Keratinocyte (primary cell): ENCODE measurements around the gene GRIP1. TPM values are rescaled to one million over a fixed set of nuclear protein-coding genes. Genes with fewer than 3 reads are reported as not detected.

Experiments used
- DNase-seq: peaks from one replicate; pipeline ENCODE4 v3.0.0-alpha.2; 2011; ENCODE audit warnings: low read depth, missing footprints, low spot score
- FAIRE-seq: peaks from 2 replicates; lab custom pipeline; 2011; peaks lifted over from hg19 to GRCh38; lab: Jason Lieb, UNC
- H2AFZ ChIP-seq: 2 replicates; pipeline ENCODE4 v1.6.0; 2012; ENCODE audit warnings: low read length, control low read depth, inconsistent platforms; ENCODE audit not compliant: control insufficient read depth
- H3K27ac ChIP-seq: 2 replicates; pipeline ENCODE4 v1.5.1; 2011; ENCODE audit warnings: low read length; ENCODE audit not compliant: control insufficient read depth, insufficient read depth
- H3K27me3 ChIP-seq: 3 replicates; pipeline ENCODE4 v1.6.0; 2011; ENCODE audit warnings: low read length; ENCODE audit not compliant: control insufficient read depth, insufficient read depth; ENCODE audit errors: extremely low read depth
- H3K36me3 ChIP-seq, 2 experiments: 2 replicates in 1 of 2; 3 replicates in 1 of 2; pipeline ENCODE4 v1.5.1; 2011; ENCODE audit warnings: low read length in 2 of 2, mild to moderate bottlenecking in 1 of 2; ENCODE audit not compliant: control insufficient read depth in 2 of 2, insufficient read depth in 2 of 2; ENCODE audit errors: extremely low read depth in 1 of 2
- H3K4me1 ChIP-seq: 3 replicates; pipeline ENCODE4 v1.5.1; 2011; ENCODE audit warnings: low read length; ENCODE audit not compliant: control insufficient read depth, insufficient read depth; ENCODE audit errors: extremely low read depth
- H3K4me2 ChIP-seq: 3 replicates; pipeline ENCODE4 v1.6.0; 2011; ENCODE audit warnings: low read depth, low read length; ENCODE audit not compliant: control insufficient read depth, insufficient read depth; ENCODE audit errors: extremely low read depth
- H3K4me3 ChIP-seq, 3 experiments: fragments of 200-600 bp in 1 of 3; sonication (generic) in 1 of 3; 2 replicates in 2 of 3; 3 replicates in 1 of 3; pipeline ENCODE4 v1.5.1; 2011 to 2016; ENCODE audit warnings: low read length in 3 of 3, mild to moderate bottlenecking in 3 of 3, control low read depth in 2 of 3, inconsistent platforms in 1 of 3, low read depth in 1 of 3, mixed read lengths in 1 of 3, mixed run types in 1 of 3, moderate library complexity in 1 of 3; ENCODE audit not compliant: control insufficient read depth in 2 of 3, insufficient read depth in 2 of 3; ENCODE audit errors: extremely low read depth in 1 of 3
- H3K79me2 ChIP-seq: 2 replicates; pipeline ENCODE4 v1.6.0; 2012; ENCODE audit warnings: low read length; ENCODE audit not compliant: control insufficient read depth, insufficient read depth
- H3K9ac ChIP-seq: 3 replicates; pipeline ENCODE4 v1.6.0; 2011; ENCODE audit warnings: low read length; ENCODE audit not compliant: control insufficient read depth, insufficient read depth; ENCODE audit errors: extremely low read depth
- H3K9me1 ChIP-seq: 3 replicates; pipeline ENCODE4 v1.6.0; 2011; ENCODE audit warnings: low read length; ENCODE audit not compliant: control insufficient read depth, insufficient read depth; ENCODE audit errors: extremely low read depth
- H3K9me3 ChIP-seq: 2 replicates; pipeline ENCODE4 v1.5.1; 2012; ENCODE audit warnings: low read depth, low read length; ENCODE audit not compliant: control insufficient read depth
- H4K20me1 ChIP-seq: 3 replicates; pipeline ENCODE4 v1.6.0; 2011; ENCODE audit warnings: low read length; ENCODE audit not compliant: control insufficient read depth, insufficient read depth; ENCODE audit errors: extremely low read depth
- EZH2 ChIP-seq: IDR thresholded peaks from one replicate; pipeline ENCODE4 v1.6.1; 2012; ENCODE audit warnings: inconsistent platforms, mild to moderate bottlenecking, low read length, moderate library complexity
- dilution Hi-C: fragments of 300-500 bp; cut with MboI; formaldehyde crosslinking; loops from one replicate; pipeline ENCODE4 v1.7.0; 2020; ENCODE audit warnings: low sequenced_read_pairs; ENCODE audit not compliant: extremely low pct_ligation_motif_present
- polyA plus RNA-seq, 5 experiments: library from polyadenylated mRNA; depleted of rRNA in 3 of 5; stranded (reverse) in 3 of 5; stranded (forward) in 1 of 5; unstranded in 1 of 5; fragments of >200 nt; gene quantifications; 1 replicate in 1 of 5; 2 replicates in 3 of 5; 3 replicates in 1 of 5; pipeline versions ENCODE4 v1.2.1 to v1.2.3, GENCODE V29; 2011 to 2012; ENCODE audit warnings: missing spikeins in 2 of 5, low read depth in 1 of 5, low replicate concordance in 1 of 5
- TF ChIP-seq, protein P1 (sequence below), 3 experiments: IDR thresholded peaks in 1 of 3; conservative IDR thresholded peaks in 1 of 3; optimal IDR thresholded peaks in 1 of 3; 2 replicates in 2 of 3; 3 replicates in 1 of 3; pipeline versions ENCODE3 to v1.5.1; 2011; ENCODE audit warnings: low read length in 3 of 3, mild to moderate bottlenecking in 3 of 3, moderate library complexity in 2 of 3, control low read depth in 1 of 3, inconsistent platforms in 1 of 3; ENCODE audit not compliant: insufficient read depth in 2 of 3; ENCODE audit errors: extremely low read depth in 1 of 3

Gene GRIP1
- polyA plus RNA-seq, 1 donor (not counting 4 experiments of a cell fraction or from before 2014, with no cell fraction given) = 6.7 TPM

DNA sequence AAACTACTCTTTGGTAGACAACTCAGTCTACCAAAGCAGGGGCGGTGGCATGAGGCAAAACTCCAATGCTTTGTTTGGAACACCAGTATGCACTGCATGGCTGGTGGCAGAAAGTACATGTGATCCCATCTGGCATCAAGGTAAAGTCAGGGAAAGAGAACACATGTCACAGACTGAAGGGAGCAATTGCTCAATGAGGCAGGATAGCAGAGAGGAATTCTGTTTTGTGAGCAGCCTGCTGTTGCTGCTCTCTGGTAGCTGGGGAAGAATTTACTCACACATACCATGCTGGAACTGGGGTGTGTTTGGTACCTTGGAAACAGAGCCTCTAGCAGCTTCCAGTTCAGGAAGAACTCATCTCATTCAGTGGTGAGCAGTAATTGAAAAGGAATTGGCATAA, 291.8 kb downstream of the GRIP1 start:
- FAIRE-seq (no peak), DNase-seq (no peak)
- TF ChIP-seq EZH2 = no peak
- TF ChIP-seq, protein P1, sequence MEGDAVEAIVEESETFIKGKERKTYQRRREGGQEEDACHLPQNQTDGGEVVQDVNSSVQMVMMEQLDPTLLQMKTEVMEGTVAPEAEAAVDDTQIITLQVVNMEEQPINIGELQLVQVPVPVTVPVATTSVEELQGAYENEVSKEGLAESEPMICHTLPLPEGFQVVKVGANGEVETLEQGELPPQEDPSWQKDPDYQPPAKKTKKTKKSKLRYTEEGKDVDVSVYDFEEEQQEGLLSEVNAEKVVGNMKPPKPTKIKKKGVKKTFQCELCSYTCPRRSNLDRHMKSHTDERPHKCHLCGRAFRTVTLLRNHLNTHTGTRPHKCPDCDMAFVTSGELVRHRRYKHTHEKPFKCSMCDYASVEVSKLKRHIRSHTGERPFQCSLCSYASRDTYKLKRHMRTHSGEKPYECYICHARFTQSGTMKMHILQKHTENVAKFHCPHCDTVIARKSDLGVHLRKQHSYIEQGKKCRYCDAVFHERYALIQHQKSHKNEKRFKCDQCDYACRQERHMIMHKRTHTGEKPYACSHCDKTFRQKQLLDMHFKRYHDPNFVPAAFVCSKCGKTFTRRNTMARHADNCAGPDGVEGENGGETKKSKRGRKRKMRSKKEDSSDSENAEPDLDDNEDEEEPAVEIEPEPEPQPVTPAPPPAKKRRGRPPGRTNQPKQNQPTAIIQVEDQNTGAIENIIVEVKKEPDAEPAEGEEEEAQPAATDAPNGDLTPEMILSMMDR (optimal IDR thresholded peaks at IDR 0.05 in 1 of 3, IDR thresholded peaks at IDR 0.05 in 1 of 3, conservative IDR thresholded peaks at IDR 0.05 in 1 of 3; ENCODE audit: extremely low read depth in 1 of 3, insufficient read depth in 2 of 3, low read length in 3 of 3) = no peak

DNA sequence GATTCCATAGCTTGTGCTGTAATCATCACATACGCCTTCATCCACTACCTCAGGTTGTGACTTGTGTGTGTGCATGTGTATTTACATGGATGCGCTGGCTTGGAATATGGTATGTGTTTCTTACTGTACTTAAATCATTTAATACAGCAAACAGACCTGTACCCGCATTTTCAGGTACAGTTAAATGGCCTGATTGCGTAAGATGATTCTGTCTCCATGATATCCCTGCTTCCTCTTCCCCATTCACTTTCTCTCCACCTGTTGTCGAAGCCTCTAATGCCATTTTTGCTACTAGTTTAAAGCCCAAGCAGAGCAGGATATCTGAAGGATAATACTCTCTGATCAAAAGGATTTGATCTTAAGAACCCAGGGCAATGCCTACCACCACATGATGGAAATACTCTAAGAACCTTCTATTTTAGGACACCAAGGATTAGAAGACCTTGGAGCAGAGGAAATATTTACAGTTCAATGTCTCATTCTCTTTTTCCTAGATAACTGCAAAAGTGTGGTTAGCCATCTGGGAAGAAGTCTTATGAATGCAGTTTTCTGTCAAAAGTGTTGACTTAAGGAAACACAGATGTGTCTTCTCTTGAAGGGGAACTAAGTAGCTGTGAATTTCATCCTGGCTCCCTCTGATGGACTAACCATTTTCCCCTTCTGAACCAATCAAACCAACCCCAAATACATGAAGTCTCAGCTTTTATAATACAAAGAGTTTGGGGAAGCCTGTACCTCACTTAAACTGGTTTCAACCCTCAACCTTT, 297.9 kb downstream of the GRIP1 start:
- no peak for FAIRE-seq
- dilution Hi-C loops = no loop called here

More for the DNA sequence above, 291.8 kb downstream of the GRIP1 start:
- Histone ChIP-seq H3K36me3 (no peaks in the 10 kb centered on the region), H3K27ac (no peak overlapping the region), H3K9ac (no peak overlapping the region), H2AFZ (no peak overlapping the region), H3K4me3 (no peak overlapping the region), H3K4me1 (no peaks in the 10 kb centered on the region), H3K9me1 (no peaks in the 10 kb centered on the region), H4K20me1 (no peaks in the 10 kb centered on the region), H3K9me3 (no peaks in the 10 kb centered on the region), H3K4me2 (no peak overlapping the region), H3K27me3 (no peaks in the 10 kb centered on the region), H3K79me2 (no peaks in the 10 kb centered on the region)
- dilution Hi-C loops = no loop called here

More for the DNA sequence above, 297.9 kb downstream of the GRIP1 start:
- no peak overlapping the region for H3K27ac ChIP-seq
- H3K36me3 ChIP-seq = no peaks in the 10 kb centered on the region
- TF ChIP-seq EZH2 = no peak
- TF ChIP-seq, protein P1 (optimal IDR thresholded peaks at IDR 0.05 in 1 of 3, IDR thresholded peaks at IDR 0.05 in 1 of 3, conservative IDR thresholded peaks at IDR 0.05 in 1 of 3; ENCODE audit: extremely low read depth in 1 of 3, insufficient read depth in 2 of 3, low read length in 3 of 3) = no peak
- H3K4me3 ChIP-seq = no peak overlapping the region
- no peaks in the 10 kb centered on the region for H3K9me3 ChIP-seq
- no peaks in the 10 kb centered on the region for H3K4me1 ChIP-seq
- no peak overlapping the region for H3K4me2 ChIP-seq
- H3K9ac ChIP-seq = no peak overlapping the region
- DNase-seq = no peak
- no peaks in the 10 kb centered on the region for H3K27me3 ChIP-seq
- no peaks in the 10 kb centered on the region for H3K9me1 ChIP-seq
- no peak overlapping the region for H2AFZ ChIP-seq
- H3K79me2 ChIP-seq = no peaks in the 10 kb centered on the region
- no peaks in the 10 kb centered on the region for H4K20me1 ChIP-seq
